NCI-H1048 (cell line): ENCODE results near the gene ATXN7.

ENCODE experiments used
- DNase-seq: peaks from one replicate; lab custom pipeline; 2025; lab: John Stamatoyannopoulos, UW

Gene ATXN7

GRCh38 chr3:63864008-63864964 lies 619 bp downstream of the ATXN7 start:
- DNase-seq = no peak

GRCh38 chr3:63864965-63865327 lies 1.3 kb downstream of the ATXN7 start:
- DNase-seq = no peak

GRCh38 chr3:63867225-63867624 lies 3.6 kb downstream of the ATXN7 start:
- no peak for DNase-seq

- no peak for DNase-seq
Measured at GRCh38 chr3:63869940-63870614, 6.4 kb downstream of the ATXN7 start.

GRCh38 chr3:63870615-63871005 lies 6.9 kb downstream of the ATXN7 start:
- DNase-seq = no peak

GRCh38 chr3:63872135-63872924 lies 8.7 kb downstream of the ATXN7 start:
- no peak for DNase-seq

- no peak for DNase-seq
Measured at GRCh38 chr3:63874769-63875168, 11.1 kb downstream of the ATXN7 start.

- DNase-seq = no peak
Measured at GRCh38 chr3:63875510-63875909, 11.8 kb downstream of the ATXN7 start.

- no peak for DNase-seq
Measured at GRCh38 chr3:63876260-63876659, 12.6 kb downstream of the ATXN7 start.

- DNase-seq = no peak
Measured at GRCh38 chr3:63877737-63878393, 14.2 kb downstream of the ATXN7 start.

- DNase-seq = no peak
Measured at GRCh38 chr3:63878394-63879060, 14.9 kb downstream of the ATXN7 start.

GRCh38 chr3:63880653-63881052 lies 17.0 kb downstream of the ATXN7 start:
- DNase-seq = no peak

- DNase-seq = no peak
Measured at GRCh38 chr3:63886858-63887257, 23.2 kb downstream of the ATXN7 start.

- no peak for DNase-seq
Measured at GRCh38 chr3:63891518-63891917, 27.9 kb downstream of the ATXN7 start.

GRCh38 chr3:63892773-63893352 lies 29.2 kb downstream of the ATXN7 start:
- no peak for DNase-seq

- no peak for DNase-seq
Measured at GRCh38 chr3:63895422-63896189, 31.9 kb downstream of the ATXN7 start.

- DNase-seq = no peak
Measured at GRCh38 chr3:63896332-63897030, 32.8 kb downstream of the ATXN7 start.

- no peak for DNase-seq
Measured at GRCh38 chr3:63900010-63900409, 36.3 kb downstream of the ATXN7 start.

- DNase-seq = no peak
Measured at GRCh38 chr3:63900459-63900858, 36.8 kb downstream of the ATXN7 start.
